NCI-H2171 (cell line): ENCODE measurements around the gene SIRPG.

Experiments used
- DNase-seq: peaks from one replicate; lab custom pipeline; 2025; lab: John Stamatoyannopoulos, UW

Gene SIRPG

DNA sequence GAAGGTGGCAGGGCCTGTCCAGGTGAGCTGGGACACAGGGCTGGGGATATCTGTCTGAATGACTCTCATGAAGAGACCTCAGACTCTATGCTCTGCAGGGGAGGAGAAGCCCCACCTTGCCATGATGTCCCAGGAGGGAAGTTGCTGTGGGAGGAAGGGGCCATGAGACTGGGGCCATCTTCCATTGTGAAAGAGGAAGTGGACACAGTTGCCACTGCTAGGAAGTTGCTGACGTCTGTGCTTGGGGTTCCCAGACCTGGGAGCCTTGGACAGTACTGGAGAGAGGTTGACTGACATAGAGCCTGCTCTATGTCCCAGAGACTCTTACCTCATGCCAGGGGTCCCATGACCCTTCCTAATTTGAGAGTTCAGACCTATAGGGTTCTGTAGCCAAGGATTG lies 62.2 kb downstream of the SIRPG start:
- DNase-seq: no peak

DNA sequence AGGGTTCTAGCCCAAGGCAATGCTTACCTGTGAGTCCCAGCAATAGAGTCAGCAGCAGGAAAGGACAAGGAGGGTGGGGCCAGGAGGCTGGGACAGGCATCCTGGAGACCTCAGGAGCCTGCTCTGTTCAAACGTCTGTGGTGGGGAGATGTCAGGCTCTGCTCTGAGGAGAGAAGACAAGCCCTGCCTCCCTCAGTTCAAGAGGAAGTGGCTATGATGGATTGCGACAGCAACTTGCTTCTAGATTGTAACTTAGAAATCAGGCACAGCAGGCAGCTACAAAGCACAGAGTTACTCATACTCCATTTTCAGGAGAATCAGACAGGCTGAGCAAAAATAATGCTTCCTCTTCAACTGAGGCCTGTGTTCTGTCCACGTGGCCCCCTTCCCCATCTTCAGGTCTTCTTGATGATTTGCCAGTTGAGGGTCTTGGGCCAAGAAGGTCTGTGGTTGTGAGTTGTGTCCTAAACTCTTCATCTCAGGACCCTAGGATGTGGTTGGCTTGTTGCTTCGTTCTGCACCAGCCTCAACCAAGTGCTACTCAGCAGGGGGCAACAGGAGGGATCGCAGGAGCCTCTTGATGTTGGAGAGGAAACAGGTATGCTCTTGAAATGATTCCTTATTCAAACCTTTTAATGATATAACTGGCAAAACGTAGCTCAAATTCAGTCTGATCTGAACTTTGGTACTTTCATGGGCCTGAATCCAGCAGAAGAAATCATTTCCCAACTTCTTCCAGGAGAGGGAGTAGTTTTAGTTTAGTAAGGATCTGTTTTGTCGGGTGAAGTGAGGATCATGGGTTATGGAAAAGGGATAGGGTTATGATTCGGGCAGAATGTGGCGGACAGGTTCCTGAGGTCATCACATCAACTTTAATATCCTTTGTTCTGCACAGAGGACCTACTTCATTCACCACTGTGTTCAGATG lies 68.8 kb downstream of the SIRPG start:
- no peak for DNase-seq

DNA sequence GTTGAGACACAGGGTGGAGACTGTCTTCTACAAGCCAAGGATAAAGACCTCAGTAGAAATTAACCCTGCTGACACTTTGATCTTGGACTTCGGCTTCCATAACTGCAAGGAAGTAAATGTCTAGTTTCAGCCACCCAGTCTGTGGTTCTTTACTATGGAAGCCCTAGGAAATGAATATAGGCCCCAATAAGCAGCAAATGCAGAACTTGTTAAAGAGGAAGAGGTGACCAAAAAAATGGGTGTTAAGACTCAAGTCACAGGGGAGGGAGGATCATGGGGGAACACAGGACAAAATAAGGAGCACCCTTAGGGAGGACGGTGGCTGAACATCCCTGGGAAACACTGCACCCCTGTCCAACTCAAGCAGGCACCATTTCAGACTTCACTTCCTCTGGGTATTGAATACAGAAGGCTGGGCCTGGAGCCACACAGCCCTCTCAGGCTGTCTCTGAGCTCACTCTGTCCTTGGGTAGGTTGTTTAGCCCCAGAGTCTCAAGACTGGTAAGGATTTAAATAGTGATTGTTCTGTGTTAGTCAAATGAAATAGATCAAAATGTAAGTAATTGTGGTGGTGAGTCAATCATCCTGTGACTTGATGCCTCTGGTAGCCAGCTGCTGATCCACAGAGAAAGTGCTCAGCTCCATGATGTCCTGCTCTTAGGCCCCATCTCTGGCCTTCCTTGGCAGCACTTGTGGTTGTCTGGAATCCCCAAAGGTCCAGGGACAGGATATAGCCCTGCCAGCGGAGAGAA lies 69.6 kb downstream of the SIRPG start:
- no peak for DNase-seq

DNA sequence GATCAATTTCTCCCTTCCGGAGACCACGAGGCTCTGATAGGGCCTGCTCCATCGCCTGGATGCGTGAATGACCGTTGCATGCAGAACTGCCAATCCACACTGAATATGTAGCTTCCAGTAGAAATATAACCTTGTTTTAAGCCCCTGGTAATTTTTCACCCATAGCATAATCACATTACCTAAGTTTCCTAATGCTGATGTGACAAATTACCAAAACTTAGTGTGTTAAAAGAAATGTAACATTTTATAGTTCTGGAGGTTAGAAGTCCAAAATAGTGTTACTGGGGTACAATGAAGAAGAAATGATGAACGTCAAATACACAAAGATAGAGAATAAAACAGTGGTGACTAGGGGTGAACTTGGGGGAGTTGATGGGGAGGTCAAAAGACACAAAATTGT lies 78.1 kb downstream of the SIRPG start:
- DNase-seq: no peak
